HG02763 (cell line): ENCODE measurements around the gene POU2F1.
"Not testable (repeated sequence)": the region's sequence is repeated elsewhere in the genome, so short reads cannot be mapped to it uniquely, and the experiment has no call there.

Experiments used
- ATAC-seq: cut with Tn5 transposase; IDR thresholded peaks from one replicate; pipeline ENCODE4 v1.9.1; 2021; ENCODE audit warnings: mild to moderate bottlenecking, moderate library complexity; ENCODE audit not compliant: unreplicated experiment

POU2F1 gene

GRCh38 chr1:167305706-167306277 lies 85.1 kb downstream of the POU2F1 start:
- ATAC-seq, result no peak

GRCh38 chr1:167310732-167311131 lies 90.0 kb downstream of the POU2F1 start:
- no peak for ATAC-seq

- ATAC-seq, result no peak
Measured at GRCh38 chr1:167312871-167313270, 92.2 kb downstream of the POU2F1 start.

- ATAC-seq, result no peak
Measured at GRCh38 chr1:167314671-167315070, 94.0 kb downstream of the POU2F1 start.

GRCh38 chr1:167317463-167317862 lies 96.8 kb downstream of the POU2F1 start:
- no peak for ATAC-seq

GRCh38 chr1:167319206-167319605 lies 98.5 kb downstream of the POU2F1 start:
- ATAC-seq, result not testable (repeated sequence)

- ATAC-seq, result no peak
Measured at GRCh38 chr1:167322483-167322882, 101.8 kb downstream of the POU2F1 start.

- ATAC-seq, result no peak
Measured at GRCh38 chr1:167325151-167325550, 104.5 kb downstream of the POU2F1 start.

- no peak for ATAC-seq
Measured at GRCh38 chr1:167328306-167328815, 107.7 kb downstream of the POU2F1 start.

- ATAC-seq, result peak; percentile 78
Measured at GRCh38 chr1:167328816-167329483, 108.3 kb downstream of the POU2F1 start.

GRCh38 chr1:167330601-167331293 lies 110.1 kb downstream of the POU2F1 start:
- peak; percentile 34 for ATAC-seq

- ATAC-seq, result no peak
Measured at GRCh38 chr1:167331650-167332049, 111.0 kb downstream of the POU2F1 start.

- no peak for ATAC-seq
Measured at GRCh38 chr1:167332503-167332902, 111.8 kb downstream of the POU2F1 start.

- ATAC-seq, result no peak
Measured at GRCh38 chr1:167333124-167333523, 112.4 kb downstream of the POU2F1 start.

- no peak for ATAC-seq
Measured at GRCh38 chr1:167333703-167334102, 113.0 kb downstream of the POU2F1 start.

GRCh38 chr1:167339405-167339804 lies 118.7 kb downstream of the POU2F1 start:
- ATAC-seq, result no peak

GRCh38 chr1:167342846-167343245 lies 122.2 kb downstream of the POU2F1 start:
- peak; percentile 47 for ATAC-seq

GRCh38 chr1:167344112-167344511 lies 123.4 kb downstream of the POU2F1 start:
- no peak for ATAC-seq

- no peak for ATAC-seq
Measured at GRCh38 chr1:167344615-167345385, 124.1 kb downstream of the POU2F1 start.

- no peak for ATAC-seq
Measured at GRCh38 chr1:167345386-167345733, 124.7 kb downstream of the POU2F1 start.

- no peak for ATAC-seq
Measured at GRCh38 chr1:167357305-167357704, 136.6 kb downstream of the POU2F1 start.
